Fibroblast of villous mesenchyme (primary cell): ENCODE data around the gene ZNF638. TPM values are rescaled to one million over a fixed set of nuclear protein-coding genes. Genes with fewer than 3 reads are reported as not detected.

Experiments used
- DNase-seq: peaks from one replicate; pipeline ENCODE4 v3.0.0-alpha.2; 2010; ENCODE audit warnings: low read depth
- H3K4me3 ChIP-seq: 2 replicates; pipeline ENCODE4 v1.5.1; 2011; ENCODE audit warnings: low read depth, mild to moderate bottlenecking, low read length
- total RNA-seq: library from RNA; depleted of rRNA; stranded (reverse); fragments of >200 nt; gene quantifications from 2 replicates; pipeline ENCODE4 v1.2.3, GENCODE V29; 2012
- TF ChIP-seq, protein P1 (sequence below): IDR thresholded peaks from 2 replicates; pipeline ENCODE4 v1.5.1; 2012; ENCODE audit warnings: low read depth, mild to moderate bottlenecking, low read length; ENCODE audit not compliant: insufficient read depth

The ZNF638 gene
- total RNA-seq, 1 donor, result 139 TPM

DNA sequence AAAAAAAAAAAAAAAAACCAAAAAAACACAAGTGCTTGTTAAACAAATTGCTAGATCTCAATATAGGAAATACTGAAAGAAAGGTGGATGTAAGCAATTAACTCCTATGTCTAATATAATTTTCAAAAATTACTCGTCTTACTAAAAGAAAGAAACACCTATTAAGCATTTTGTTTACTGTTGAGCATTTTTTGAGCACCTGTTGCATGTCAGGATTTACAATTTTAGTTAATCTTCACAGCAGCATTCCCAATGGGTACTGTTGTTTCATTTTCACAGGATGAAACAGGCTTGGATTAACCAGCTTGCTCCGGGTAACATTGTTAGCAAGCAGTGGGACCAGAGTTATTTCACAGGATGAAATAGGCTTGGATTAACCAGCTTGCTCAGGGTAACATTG, 4.8 kb downstream of the ZNF638 start:
- H3K4me3 ChIP-seq, result no peak overlapping the region
- no peak for DNase-seq
- TF ChIP-seq, protein P1, sequence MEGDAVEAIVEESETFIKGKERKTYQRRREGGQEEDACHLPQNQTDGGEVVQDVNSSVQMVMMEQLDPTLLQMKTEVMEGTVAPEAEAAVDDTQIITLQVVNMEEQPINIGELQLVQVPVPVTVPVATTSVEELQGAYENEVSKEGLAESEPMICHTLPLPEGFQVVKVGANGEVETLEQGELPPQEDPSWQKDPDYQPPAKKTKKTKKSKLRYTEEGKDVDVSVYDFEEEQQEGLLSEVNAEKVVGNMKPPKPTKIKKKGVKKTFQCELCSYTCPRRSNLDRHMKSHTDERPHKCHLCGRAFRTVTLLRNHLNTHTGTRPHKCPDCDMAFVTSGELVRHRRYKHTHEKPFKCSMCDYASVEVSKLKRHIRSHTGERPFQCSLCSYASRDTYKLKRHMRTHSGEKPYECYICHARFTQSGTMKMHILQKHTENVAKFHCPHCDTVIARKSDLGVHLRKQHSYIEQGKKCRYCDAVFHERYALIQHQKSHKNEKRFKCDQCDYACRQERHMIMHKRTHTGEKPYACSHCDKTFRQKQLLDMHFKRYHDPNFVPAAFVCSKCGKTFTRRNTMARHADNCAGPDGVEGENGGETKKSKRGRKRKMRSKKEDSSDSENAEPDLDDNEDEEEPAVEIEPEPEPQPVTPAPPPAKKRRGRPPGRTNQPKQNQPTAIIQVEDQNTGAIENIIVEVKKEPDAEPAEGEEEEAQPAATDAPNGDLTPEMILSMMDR, result no peak

DNA sequence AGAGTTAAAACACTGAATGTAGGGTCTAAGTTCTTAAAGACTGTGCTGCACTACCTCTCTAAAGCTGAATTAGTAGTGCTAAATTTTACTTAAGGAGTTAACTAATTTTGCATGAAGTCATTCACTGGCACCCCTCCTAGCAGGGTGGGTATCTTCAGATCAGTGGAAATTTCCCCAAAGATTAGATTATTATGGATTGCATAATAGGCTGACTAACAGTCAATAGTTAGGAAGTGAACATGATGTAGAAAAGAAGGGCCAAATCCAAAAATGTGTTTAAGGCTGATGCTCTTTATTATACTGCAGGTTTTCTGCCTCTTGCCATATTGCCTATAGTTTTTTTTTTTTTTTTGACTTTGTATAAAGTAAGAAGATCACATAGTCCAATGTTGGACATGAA, 5.2 kb downstream of the ZNF638 start:
- TF ChIP-seq, protein P1, result no peak
- peak; percentile 57 for DNase-seq
- no peak overlapping the region for H3K4me3 ChIP-seq

- H3K4me3 ChIP-seq, result no peak overlapping the region
- no peak for DNase-seq
- TF ChIP-seq, protein P1, result no peak
These were observed 6.2 kb downstream of the ZNF638 start for GRCh38 chr2:71337776-71338175.

GRCh38 chr2:71339685-71340084, 8.1 kb downstream of the ZNF638 start:
- DNase-seq, result no peak
- TF ChIP-seq, protein P1, result no peak
- H3K4me3 ChIP-seq, result no peak overlapping the region

- no peak for DNase-seq
- TF ChIP-seq, protein P1, result no peak
- H3K4me3 ChIP-seq, result no peak overlapping the region
These were observed 8.6 kb downstream of the ZNF638 start for GRCh38 chr2:71340176-71340575.

- no peak overlapping the region for H3K4me3 ChIP-seq
- DNase-seq, result no peak
- TF ChIP-seq, protein P1, result no peak
These were observed 10.1 kb downstream of the ZNF638 start for GRCh38 chr2:71341645-71342044.

- no peak overlapping the region for H3K4me3 ChIP-seq
- TF ChIP-seq, protein P1, result no peak
- no peak for DNase-seq
These were observed 14.5 kb downstream of the ZNF638 start for GRCh38 chr2:71346065-71346464.
